IPS-11a (cell line): ENCODE data around the gene FMO3.

Experiments
- H3K4me3 ChIP-seq: one replicate; pipeline ENCODE4 v1.5.1; 2013; ENCODE audit warnings: low read depth, low read length, control low read depth

FMO3 gene

GRCh38 chr1:171090604-171091003 lies at the start of gene FMO3:
Gene FMO3, plus strand, starts transcription at chr1:171090905. Its CDS starts 1,754 bp downstream, at chr1:171092659.
- H3K4me3 ChIP-seq = no peak within 1 kb of the TSS

DNA sequence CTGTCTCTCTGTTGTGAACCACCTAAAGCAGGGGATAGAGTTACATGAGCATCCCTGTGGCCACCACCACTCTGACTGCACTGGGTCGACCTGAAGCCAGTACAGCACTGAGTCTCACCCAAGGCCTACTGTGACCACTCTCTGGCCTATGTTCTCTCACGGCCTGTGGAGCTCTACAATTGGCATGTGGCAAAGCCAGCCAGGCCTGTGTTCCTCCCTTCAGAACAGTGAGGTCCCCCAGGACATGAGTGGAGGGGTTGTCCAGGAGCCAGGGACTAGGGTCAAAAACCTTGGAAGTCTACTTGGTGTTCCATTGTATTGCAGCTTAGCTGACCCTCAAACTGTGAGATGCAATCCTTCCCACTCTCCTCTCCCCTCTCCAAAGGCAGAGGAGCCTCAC lies 42.7 kb upstream of the FMO3 start:
- no peak overlapping the region for H3K4me3 ChIP-seq

GRCh38 chr1:171052977-171053376 lies 37.7 kb upstream of the FMO3 start:
- H3K4me3 ChIP-seq = no peak overlapping the region

DNA sequence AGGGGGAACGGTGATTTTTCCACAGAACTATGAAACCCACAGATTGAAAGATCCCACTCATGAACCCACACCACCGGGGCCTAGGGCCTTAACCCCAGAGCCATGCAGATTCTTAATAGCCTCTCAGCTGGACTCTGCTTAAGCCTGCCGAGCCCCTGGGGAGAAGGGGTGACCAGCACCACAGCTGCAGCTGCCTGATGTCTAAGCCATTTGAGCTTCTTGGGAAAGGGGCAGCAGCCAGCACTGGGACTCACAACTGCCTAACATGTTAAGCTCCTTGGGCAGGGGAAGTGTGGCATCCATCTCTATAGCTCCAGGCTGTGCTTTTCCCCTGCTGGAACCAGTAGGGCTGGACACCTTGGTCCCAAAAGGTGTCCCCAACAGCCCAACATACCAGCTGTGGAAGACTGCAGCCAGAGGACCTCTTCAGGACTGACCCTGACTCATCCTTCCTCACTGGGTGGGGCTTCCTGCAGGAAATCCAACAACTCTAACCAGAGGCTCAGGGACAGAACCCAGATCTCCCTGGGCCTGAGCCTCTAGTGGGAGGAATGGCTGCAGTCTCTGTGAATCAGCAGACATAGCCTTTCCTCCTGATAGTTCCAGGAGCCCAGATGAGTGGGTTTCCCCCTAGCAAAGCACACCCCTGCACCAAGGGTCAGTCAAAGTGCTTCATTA lies 34.6 kb upstream of the FMO3 start:
- no peak overlapping the region for H3K4me3 ChIP-seq

DNA sequence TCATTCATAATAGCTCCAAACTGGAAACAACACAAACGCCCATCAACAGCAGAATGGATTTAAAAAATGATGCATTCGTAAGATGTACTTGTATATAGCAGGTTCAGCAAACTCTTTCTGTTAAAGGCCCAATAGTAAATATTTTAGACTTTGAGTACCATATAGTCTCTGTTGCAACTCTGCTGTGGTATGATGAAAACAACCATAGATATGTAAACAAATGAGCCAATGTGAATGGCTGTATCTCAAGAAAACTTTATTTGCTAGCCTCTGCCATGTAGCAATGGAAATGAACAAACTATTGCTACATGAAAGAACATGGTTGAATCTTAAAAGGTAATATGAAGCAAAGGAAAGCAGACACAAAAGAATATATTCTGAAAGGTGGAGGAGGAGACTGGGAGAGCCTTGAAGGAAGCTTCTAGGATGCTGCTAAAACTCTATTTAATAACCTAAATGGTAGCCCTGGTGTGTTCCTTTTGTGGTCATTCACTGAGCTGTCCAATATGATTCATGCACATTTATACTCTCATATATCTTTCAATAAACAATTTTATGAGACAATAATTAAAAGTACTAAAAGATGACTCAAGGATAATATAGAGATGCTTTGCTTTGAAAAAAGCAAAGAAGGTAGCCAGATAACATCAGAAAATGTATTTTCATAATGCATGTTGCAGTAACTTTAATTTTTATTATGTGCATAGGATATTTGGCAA lies 29.1 kb upstream of the FMO3 start:
- H3K4me3 ChIP-seq = no peak overlapping the region

GRCh38 chr1:171062902-171063301 lies 27.8 kb upstream of the FMO3 start:
- H3K4me3 ChIP-seq = no peak overlapping the region

- H3K4me3 ChIP-seq = no peak overlapping the region
Observed at GRCh38 chr1:171075041-171075440, 15.7 kb upstream of the FMO3 start.

DNA sequence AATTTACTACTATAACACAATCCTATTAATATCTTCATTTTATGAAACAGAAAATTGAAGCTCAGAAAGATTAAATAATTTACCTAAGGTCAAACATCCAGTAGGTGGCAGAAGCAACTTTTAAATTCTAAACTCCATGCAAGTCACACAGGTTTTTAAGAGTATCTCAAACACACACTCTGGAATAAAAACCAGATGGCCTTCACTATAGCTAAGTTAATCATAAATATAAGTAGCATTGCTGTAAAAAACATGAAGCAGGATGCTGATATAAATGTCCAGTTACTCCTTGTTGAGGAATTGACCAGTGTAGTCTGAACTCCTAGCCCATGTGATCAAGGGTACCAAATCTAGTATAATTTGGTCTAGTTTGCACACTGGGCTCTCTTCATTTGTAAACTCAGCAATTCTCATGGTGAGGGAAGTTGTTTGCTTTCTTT lies 9.4 kb upstream of the FMO3 start:
- H3K4me3 ChIP-seq = no peak overlapping the region

DNA sequence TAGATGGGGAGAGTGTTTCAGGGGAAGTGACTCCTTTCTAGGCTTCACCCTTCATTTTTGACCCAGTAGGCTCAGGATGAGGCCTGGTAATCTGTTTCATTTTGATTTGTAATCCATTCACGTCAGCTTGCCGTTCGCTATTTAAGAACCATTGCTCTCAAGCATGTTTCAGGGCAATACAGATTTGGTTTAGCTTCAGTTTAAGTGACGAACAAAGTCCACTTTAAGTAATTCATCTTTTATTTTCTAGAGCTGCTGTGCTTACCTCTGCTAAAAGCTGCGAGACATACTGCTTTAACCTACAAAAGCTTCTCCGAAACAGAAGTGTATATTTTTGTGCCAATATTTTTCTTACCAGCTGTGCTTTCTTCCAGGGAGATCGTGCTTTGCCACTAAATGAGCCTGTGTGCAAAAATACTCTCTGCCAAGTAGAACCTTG lies 8.9 kb upstream of the FMO3 start:
- no peak overlapping the region for H3K4me3 ChIP-seq

DNA sequence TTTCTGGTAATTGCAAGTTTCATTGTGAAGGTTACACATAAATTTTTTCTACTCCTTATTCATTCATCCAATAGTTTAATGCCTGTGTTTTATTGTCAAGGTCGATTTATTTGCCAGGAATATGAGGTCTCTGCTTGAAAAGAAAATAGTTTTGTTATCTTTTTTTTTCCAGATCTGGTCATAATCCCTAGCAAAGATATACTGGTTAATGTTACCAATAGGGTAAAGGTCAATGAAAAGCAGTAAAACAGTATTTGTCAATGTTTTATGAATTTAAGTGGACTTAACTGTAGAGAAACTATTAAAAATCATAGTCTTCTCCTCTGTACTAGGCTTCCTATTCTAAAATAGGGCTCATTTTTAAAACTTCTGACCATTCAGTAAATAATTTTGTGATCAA lies 8.1 kb upstream of the FMO3 start:
- no peak overlapping the region for H3K4me3 ChIP-seq

DNA sequence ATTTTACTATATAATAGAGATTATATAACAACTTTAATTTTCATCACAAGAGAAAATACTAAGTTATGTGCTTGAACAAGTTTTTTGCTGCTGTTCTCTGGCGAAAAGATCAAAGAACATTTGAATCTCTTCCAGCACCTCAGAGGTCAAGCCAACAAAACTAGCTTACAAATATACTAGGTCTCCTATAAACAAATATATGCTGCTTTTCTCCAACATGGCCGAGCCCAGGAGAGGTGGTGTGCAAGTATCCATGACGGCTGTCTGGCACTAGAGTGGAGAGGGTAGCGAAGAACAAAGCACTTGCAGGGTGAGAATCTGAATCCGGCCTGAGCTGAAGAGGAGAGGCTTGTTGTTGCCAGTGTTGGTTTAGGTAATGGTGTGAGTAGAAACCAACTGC lies 7.5 kb upstream of the FMO3 start:
- no peak overlapping the region for H3K4me3 ChIP-seq

GRCh38 chr1:171084091-171084490 lies 6.6 kb upstream of the FMO3 start:
- no peak overlapping the region for H3K4me3 ChIP-seq

DNA sequence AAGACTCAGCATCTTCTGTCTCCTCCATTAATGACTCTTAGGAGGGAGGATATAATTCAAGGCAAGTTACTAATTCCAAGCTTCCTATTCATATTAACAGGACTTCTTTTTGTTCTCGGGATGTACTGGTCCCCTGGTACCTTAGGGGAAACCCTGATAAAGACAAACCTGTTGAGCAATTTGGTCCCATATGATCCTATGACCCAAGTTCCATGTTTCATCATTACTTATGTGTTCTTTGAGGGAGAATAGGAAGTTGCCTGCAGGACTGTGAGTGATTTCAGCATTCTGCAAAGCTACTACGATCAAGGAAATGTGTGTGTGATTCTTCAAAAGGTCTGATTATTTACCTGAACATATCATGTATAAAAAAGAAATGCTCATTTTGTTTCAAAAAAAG lies 5.8 kb upstream of the FMO3 start:
- no peak overlapping the region for H3K4me3 ChIP-seq

- H3K4me3 ChIP-seq = no peak overlapping the region
Observed at GRCh38 chr1:171087896-171088295, 2.8 kb upstream of the FMO3 start.

GRCh38 chr1:171103862-171104261 lies 13.2 kb downstream of the FMO3 start:
- H3K4me3 ChIP-seq = no peak overlapping the region

DNA sequence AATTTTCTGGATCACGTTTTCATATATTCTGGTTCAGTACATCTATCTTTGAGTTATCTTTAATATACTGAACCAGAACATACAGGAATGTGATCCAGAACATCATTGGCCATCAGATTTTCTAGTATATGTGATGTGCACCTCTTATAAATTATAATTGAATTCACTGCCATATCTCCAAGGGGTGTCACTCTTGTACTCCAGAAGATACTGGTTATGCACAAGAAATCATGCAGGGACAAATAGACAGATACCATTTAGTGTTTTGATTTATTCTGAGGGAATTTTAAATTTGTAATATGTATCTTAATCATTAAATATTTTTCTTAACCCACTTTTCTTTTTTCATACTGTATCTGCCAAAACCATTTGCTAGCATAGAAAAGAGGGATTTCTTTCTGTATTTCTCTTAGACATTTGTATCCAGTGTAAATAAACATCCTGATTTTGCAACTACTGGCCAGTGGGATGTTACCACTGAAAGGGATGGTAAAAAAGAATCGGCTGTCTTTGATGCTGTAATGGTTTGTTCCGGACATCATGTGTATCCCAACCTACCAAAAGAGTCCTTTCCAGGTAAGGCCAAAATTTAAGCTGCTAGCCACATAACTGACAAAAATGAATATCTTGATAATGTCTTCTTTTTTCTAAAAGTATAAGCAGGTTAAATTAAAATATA lies 16.7 kb downstream of the FMO3 start:
- H3K4me3 ChIP-seq = no peak overlapping the region

- no peak overlapping the region for H3K4me3 ChIP-seq
Observed at GRCh38 chr1:171107969-171108368, 17.3 kb downstream of the FMO3 start.

DNA sequence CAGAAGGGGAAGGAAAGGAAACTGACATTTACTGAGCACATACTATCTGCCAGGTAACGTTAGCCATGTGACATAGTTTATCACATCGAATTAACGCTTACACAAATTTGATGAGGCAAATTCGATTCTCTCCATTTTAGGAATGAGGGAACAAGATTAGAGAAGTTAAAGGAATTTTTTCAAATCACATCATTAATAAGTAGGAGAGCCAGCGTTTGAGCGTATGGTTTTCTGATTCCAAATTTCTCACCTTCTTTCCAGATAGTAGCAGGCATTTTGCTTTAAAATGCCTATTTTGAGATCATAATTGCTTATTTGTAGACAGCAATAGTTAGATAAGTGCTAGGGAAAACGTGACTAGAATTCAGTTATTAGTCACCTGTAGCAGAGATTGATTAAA lies 19.3 kb downstream of the FMO3 start:
- H3K4me3 ChIP-seq = no peak overlapping the region

GRCh38 chr1:171110621-171111326 lies 20.1 kb downstream of the FMO3 start:
- no peak overlapping the region for H3K4me3 ChIP-seq

DNA sequence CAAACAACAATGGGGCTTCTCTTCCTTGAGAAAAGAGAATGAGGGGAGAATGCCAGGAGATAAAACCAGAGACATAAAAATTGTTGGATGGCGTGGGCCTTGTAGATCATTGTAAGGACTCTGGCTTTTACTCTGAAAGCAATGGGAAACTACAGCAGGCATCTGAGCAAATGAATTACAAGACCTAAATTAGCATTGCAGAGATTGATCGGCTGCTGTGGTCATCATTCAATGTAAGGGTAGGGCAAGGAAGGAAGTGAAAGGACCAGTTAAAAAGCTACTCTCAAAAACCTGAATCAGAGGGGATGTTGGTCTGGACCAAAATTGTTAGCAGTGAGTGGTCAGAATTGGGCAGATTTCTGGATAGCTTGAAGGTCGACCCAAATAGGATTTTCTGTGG lies 21.4 kb downstream of the FMO3 start:
- H3K4me3 ChIP-seq = no peak overlapping the region

DNA sequence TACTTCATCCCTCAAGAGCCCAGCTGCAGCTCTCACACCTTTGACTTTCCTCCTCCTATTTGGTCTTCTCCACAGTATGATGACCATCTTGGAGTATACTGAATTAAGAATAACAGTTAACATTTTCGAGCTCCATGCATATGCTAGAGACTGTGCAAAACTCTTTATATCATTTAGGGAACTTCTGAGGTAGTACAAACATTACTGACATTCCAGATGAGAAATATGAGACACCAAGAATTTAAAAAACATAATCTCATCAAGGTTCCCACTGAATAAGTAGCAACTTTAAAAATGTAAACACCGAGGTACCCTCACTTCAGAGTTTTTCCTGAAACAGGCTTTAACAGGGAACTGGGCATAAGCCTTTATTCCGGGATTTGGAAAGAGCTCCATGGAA lies 22.7 kb downstream of the FMO3 start:
- H3K4me3 ChIP-seq = no peak overlapping the region
